HCT116 (cell line): ENCODE data around the gene SHANK2. TPM values are rescaled to one million over a fixed set of nuclear protein-coding genes. Genes with fewer than 3 reads are reported as not detected.

ENCODE experiments used
- ATAC-seq: fragments of 200-7000 bp; cut with Tn5 transposase; 2 replicates; pipeline ENCODE4 v1.9.1; 2020; ENCODE audit warnings: mild to moderate bottlenecking, moderate library complexity
- BruUV-seq: library from RNA; stranded (reverse); fragments of 400-500 nt; replicated peaks from 2 replicates; lab custom pipeline; 2021; lab: Mats Ljungman, UMichigan
- CTCF ChIA-PET: fragments of 300-600 bp; sonication (Branson Sonifier 250); formaldehyde crosslinking; loops from one replicate; lab custom pipeline; 2021; ENCODE audit warnings: antibody characterized with exemption; lab: Charles Lee
- POLR2A ChIA-PET: fragments of 300-600, 350-600 bp; sonication (Branson Sonifier 250); formaldehyde crosslinking; loops from one replicate; lab custom pipeline; 2021; ENCODE audit warnings: antibody characterized with exemption; lab: Charles Lee
- RAD21 ChIA-PET, 2 experiments: fragments of 300-600 bp; sonication (Branson Sonifier 250); formaldehyde crosslinking; loops; one replicate each; lab custom pipeline; 2023; ENCODE audit warnings: low total read pairs in 2 of 2; ENCODE audit not compliant: uncharacterized antibody in 2 of 2, unreplicated experiment in 2 of 2, low non-redundant PET in 1 of 2; lab: Charles Lee
- DNase-seq: peaks from one replicate; pipeline ENCODE4 v3.0.0-alpha.2; 2010; ENCODE audit warnings: low read depth, low spot score
- H2AFZ ChIP-seq: fragments of 200-600 bp; shearing (Covaris generic), sonication (generic); 2 replicates; pipeline ENCODE4 v1.6.1; 2017; ENCODE audit warnings: low read depth, mixed run types, mixed read lengths, antibody characterized with exemption, low read length; ENCODE audit not compliant: poor library complexity, severe bottlenecking
- H3K27ac ChIP-seq: 2 replicates; pipeline ENCODE4 v1.5.1; 2012; ENCODE audit warnings: low read depth, low read length
- H3K27me3 ChIP-seq: fragments of 200-600 bp; sonication (generic); 2 replicates; pipeline ENCODE4 v1.6.1; 2016; ENCODE audit warnings: mixed run types, low read length, mixed read lengths; ENCODE audit not compliant: insufficient read depth
- H3K36me3 ChIP-seq, 2 experiments: fragments of 200-500 bp in 1 of 2; fragments of 200-600 bp in 1 of 2; sonication (Bioruptor generic) in 1 of 2; sonication (generic) in 1 of 2; 2 replicates each; pipeline versions ENCODE4 v1.5.1 to v1.6.1; 2014 to 2016; ENCODE audit warnings: low read length in 2 of 2, inconsistent platforms in 1 of 2, mixed read lengths in 1 of 2, mixed run types in 1 of 2; ENCODE audit not compliant: insufficient read depth in 2 of 2, control insufficient read depth in 1 of 2
- H3K4me1 ChIP-seq, 2 experiments: fragments of 200-600 bp in 1 of 2; sonication (generic) in 1 of 2; 2 replicates each; pipeline versions ENCODE4 v1.5.1 to v1.6.1; 2012 to 2017; ENCODE audit warnings: low read length in 2 of 2, inconsistent platforms in 1 of 2, mild to moderate bottlenecking in 1 of 2, mixed read lengths in 1 of 2, mixed run types in 1 of 2, moderate library complexity in 1 of 2; ENCODE audit not compliant: insufficient read depth in 2 of 2, control insufficient read depth in 1 of 2
- H3K4me2 ChIP-seq: fragments of 200-600 bp; sonication (generic); 2 replicates; pipeline ENCODE4 v1.6.1; 2017; ENCODE audit warnings: mixed run types, low read length, mixed read lengths
- H3K4me3 ChIP-seq, 2 experiments: fragments of 200-600 bp in 1 of 2; sonication (generic) in 1 of 2; replicated peaks in 1 of 2; 2 replicates each; pipeline ENCODE4 v1.5.1; 2011 to 2016; ENCODE audit warnings: low read length in 2 of 2, control low read depth in 1 of 2, low read depth in 1 of 2, mild to moderate bottlenecking in 1 of 2, mixed read lengths in 1 of 2, mixed run types in 1 of 2
- H3K79me2 ChIP-seq: fragments of 200-600 bp; sonication (generic); 2 replicates; pipeline ENCODE4 v1.6.1; 2017; ENCODE audit warnings: mild to moderate bottlenecking, mixed run types, low read length, moderate library complexity, mixed read lengths; ENCODE audit not compliant: insufficient read depth
- H3K9ac ChIP-seq: fragments of 200-600 bp; sonication (generic); 2 replicates; pipeline ENCODE4 v1.6.1; 2016; ENCODE audit warnings: low read length, mixed read lengths
- H3K9me2 ChIP-seq: fragments of 200-600 bp; sonication (generic), shearing (Covaris generic); 2 replicates; pipeline ENCODE4 v1.6.1; 2017; ENCODE audit warnings: mixed run types, mild to moderate bottlenecking, moderate library complexity; ENCODE audit not compliant: insufficient read depth
- H3K9me3 ChIP-seq, 2 experiments: fragments of 200-500 bp in 1 of 2; fragments of 200-600 bp in 1 of 2; sonication (Bioruptor generic) in 1 of 2; sonication (generic) in 1 of 2; 2 replicates each; pipeline ENCODE4 v1.6.1; 2014 to 2017; ENCODE audit warnings: low read length in 2 of 2, mixed read lengths in 2 of 2, inconsistent platforms in 1 of 2, low read depth in 1 of 2, mild to moderate bottlenecking in 1 of 2, mixed run types in 1 of 2, moderate library complexity in 1 of 2; ENCODE audit not compliant: control insufficient read depth in 1 of 2, insufficient read depth in 1 of 2
- H4K20me1 ChIP-seq: fragments of 200-600 bp; sonication (generic), shearing (Covaris generic); 2 replicates; pipeline ENCODE4 v1.6.1; 2017; ENCODE audit warnings: mixed run types, mild to moderate bottlenecking, moderate library complexity; ENCODE audit not compliant: insufficient read depth
- CBX3 ChIP-seq: IDR thresholded peaks from 2 replicates; pipeline ENCODE4 v1.6.1; 2012; ENCODE audit warnings: low read depth
- EGR1 ChIP-seq: IDR thresholded peaks from 2 replicates; pipeline ENCODE4 v1.6.1; 2012; ENCODE audit warnings: low read depth
- EZH2 ChIP-seq: fragments of 200-600 bp; sonication (generic); IDR thresholded peaks from 2 replicates; pipeline ENCODE4 v1.6.1; 2017; ENCODE audit warnings: antibody characterized with exemption, mixed run types
- EZH2phosphoT487 ChIP-seq: fragments of 200-600 bp; IDR thresholded peaks from 2 replicates; pipeline ENCODE4 v1.6.1; 2018; ENCODE audit warnings: antibody characterized with exemption, borderline replicate concordance
- JUND ChIP-seq: IDR thresholded peaks from 2 replicates; pipeline ENCODE4 v1.6.1; 2012
- POLR2A ChIP-seq: IDR thresholded peaks from 2 replicates; pipeline ENCODE4 v1.7.0; 2011; ENCODE audit warnings: borderline replicate concordance; ENCODE audit not compliant: insufficient read depth, insufficient read length; ENCODE audit errors: extremely low read depth
- POLR2AphosphoS5 ChIP-seq: IDR thresholded peaks from 2 replicates; pipeline ENCODE4 v1.6.1; 2011; ENCODE audit warnings: mild to moderate bottlenecking, low read depth, low read length, moderate library complexity
- RAD21 ChIP-seq: IDR thresholded peaks from 2 replicates; pipeline ENCODE4 v1.6.1; 2012; ENCODE audit warnings: low read depth, mild to moderate bottlenecking
- SRF ChIP-seq: IDR thresholded peaks from 2 replicates; pipeline ENCODE4 v1.6.1; 2012; ENCODE audit warnings: low read depth
- TCF7L2 ChIP-seq: IDR thresholded peaks from 2 replicates; pipeline ENCODE4 v1.7.0; 2011; ENCODE audit warnings: borderline replicate concordance, inconsistent platforms; ENCODE audit not compliant: insufficient read depth, insufficient read length; ENCODE audit errors: extremely low read depth
- YY1 ChIP-seq: IDR thresholded peaks from 2 replicates; pipeline ENCODE4 v1.6.1; 2011; ENCODE audit warnings: low read length, low read depth, moderate library complexity, mild to moderate bottlenecking; ENCODE audit not compliant: insufficient replicate concordance; ENCODE audit errors: extremely low read depth
- intact Hi-C: fragments of 100-400 bp; cut with micrococcal nuclease; formaldehyde crosslinking; loops from 2 replicates; pipeline ENCODE4 v1.10.0; 2022
- total RNA-seq: library from RNA; stranded (reverse); gene quantifications from one replicate; pipeline ENCODE4 v1.2.1, GENCODE V29; 2021; ENCODE audit not compliant: unreplicated experiment
- TF ChIP-seq, protein P1 (sequence below), 3 experiments: fragments of 200-600 bp in 1 of 3; sonication (generic) in 1 of 3; IDR thresholded peaks in 2 of 3; conservative IDR thresholded peaks in 1 of 3; 2 replicates each; pipeline ENCODE4 v1.5.1; 2012 to 2017; ENCODE audit warnings: low read depth in 2 of 3, low read length in 2 of 3, antibody characterized with exemption in 1 of 3, borderline replicate concordance in 1 of 3, control low read depth in 1 of 3, mild to moderate bottlenecking in 1 of 3, mixed read lengths in 1 of 3, mixed run types in 1 of 3, moderate library complexity in 1 of 3; ENCODE audit not compliant: insufficient read depth in 1 of 3
- TF ChIP-seq, protein P2 (sequence below): IDR thresholded peaks from 2 replicates; pipeline ENCODE4 v1.6.1; 2012
- TF ChIP-seq, protein P3 (sequence below): IDR thresholded peaks from 2 replicates; pipeline ENCODE4 v1.6.1; 2011; ENCODE audit warnings: mild to moderate bottlenecking, low read length, moderate library complexity; ENCODE audit not compliant: insufficient replicate concordance; ENCODE audit errors: extremely low read depth
- TF ChIP-seq, protein P4 (sequence below): IDR thresholded peaks from 2 replicates; pipeline ENCODE4 v1.6.1; 2012

The SHANK2 gene
- total RNA-seq, 1 experiment from 2014 or later: 16.9 TPM

GRCh38 chr11:71240061-71240690, 12.2 kb downstream of the SHANK2 start:
- Histone ChIP-seq H3K36me3 (no peaks in the 10 kb centered on the region; a peak in 1 of 4 replicates), H3K4me2 (no peak overlapping the region), H3K27me3 (no peaks in the 10 kb centered on the region), H3K27ac (no peak overlapping the region), H3K9me3 (no peaks in the 10 kb centered on the region), H3K4me1 (no peaks in the 10 kb centered on the region), H3K9me2 (no peaks in the 10 kb centered on the region), H3K79me2 (no peaks in the 10 kb centered on the region), H3K9ac (no peak overlapping the region), H4K20me1 (no peaks in the 10 kb centered on the region), H3K4me3 (no peak overlapping the region), H2AFZ (no peak overlapping the region)
- TF ChIP-seq, protein P1, sequence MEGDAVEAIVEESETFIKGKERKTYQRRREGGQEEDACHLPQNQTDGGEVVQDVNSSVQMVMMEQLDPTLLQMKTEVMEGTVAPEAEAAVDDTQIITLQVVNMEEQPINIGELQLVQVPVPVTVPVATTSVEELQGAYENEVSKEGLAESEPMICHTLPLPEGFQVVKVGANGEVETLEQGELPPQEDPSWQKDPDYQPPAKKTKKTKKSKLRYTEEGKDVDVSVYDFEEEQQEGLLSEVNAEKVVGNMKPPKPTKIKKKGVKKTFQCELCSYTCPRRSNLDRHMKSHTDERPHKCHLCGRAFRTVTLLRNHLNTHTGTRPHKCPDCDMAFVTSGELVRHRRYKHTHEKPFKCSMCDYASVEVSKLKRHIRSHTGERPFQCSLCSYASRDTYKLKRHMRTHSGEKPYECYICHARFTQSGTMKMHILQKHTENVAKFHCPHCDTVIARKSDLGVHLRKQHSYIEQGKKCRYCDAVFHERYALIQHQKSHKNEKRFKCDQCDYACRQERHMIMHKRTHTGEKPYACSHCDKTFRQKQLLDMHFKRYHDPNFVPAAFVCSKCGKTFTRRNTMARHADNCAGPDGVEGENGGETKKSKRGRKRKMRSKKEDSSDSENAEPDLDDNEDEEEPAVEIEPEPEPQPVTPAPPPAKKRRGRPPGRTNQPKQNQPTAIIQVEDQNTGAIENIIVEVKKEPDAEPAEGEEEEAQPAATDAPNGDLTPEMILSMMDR (IDR thresholded peaks at IDR 0.05 in 2 of 3, conservative IDR thresholded peaks at IDR 0.05 in 1 of 3; ENCODE audit: borderline replicate concordance in 1 of 3, insufficient read depth in 1 of 3, low read depth in 2 of 3, low read length in 2 of 3): no peak
- TF ChIP-seq, protein P2, sequence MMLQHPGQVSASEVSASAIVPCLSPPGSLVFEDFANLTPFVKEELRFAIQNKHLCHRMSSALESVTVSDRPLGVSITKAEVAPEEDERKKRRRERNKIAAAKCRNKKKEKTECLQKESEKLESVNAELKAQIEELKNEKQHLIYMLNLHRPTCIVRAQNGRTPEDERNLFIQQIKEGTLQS: no peak
- no peak for TF ChIP-seq EZH2phosphoT487
- TF ChIP-seq RAD21: no peak
- TF ChIP-seq SRF: no peak
- TF ChIP-seq POLR2A: no peak
- no peak for TF ChIP-seq EGR1
- ATAC-seq: no peak
- RAD21 ChIA-PET: no interaction called here
- no peak for DNase-seq
- BruUV-seq: no TSS peak
- POLR2A ChIA-PET: no interaction called here
- intact Hi-C loops: no loop called here
- CTCF ChIA-PET: no interaction called here

GRCh38 chr11:71239581-71239980, 12.8 kb downstream of the SHANK2 start:
- no TSS peak for BruUV-seq
- H3K9me2 ChIP-seq: no peaks in the 10 kb centered on the region
- H3K9ac ChIP-seq: no peak overlapping the region
- no peaks in the 10 kb centered on the region; a peak in 1 of 4 replicates for H3K36me3 ChIP-seq
- H2AFZ ChIP-seq: no peak overlapping the region
- no peak overlapping the region for H3K4me2 ChIP-seq
- TF ChIP-seq, protein P3, sequence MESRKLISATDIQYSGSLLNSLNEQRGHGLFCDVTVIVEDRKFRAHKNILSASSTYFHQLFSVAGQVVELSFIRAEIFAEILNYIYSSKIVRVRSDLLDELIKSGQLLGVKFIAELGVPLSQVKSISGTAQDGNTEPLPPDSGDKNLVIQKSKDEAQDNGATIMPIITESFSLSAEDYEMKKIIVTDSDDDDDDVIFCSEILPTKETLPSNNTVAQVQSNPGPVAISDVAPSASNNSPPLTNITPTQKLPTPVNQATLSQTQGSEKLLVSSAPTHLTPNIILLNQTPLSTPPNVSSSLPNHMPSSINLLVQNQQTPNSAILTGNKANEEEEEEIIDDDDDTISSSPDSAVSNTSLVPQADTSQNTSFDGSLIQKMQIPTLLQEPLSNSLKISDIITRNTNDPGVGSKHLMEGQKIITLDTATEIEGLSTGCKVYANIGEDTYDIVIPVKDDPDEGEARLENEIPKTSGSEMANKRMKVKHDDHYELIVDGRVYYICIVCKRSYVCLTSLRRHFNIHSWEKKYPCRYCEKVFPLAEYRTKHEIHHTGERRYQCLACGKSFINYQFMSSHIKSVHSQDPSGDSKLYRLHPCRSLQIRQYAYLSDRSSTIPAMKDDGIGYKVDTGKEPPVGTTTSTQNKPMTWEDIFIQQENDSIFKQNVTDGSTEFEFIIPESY: no peak
- no peak for TF ChIP-seq YY1
- no peak for TF ChIP-seq POLR2A
- TF ChIP-seq, protein P4, sequence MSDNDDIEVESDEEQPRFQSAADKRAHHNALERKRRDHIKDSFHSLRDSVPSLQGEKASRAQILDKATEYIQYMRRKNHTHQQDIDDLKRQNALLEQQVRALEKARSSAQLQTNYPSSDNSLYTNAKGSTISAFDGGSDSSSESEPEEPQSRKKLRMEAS: no peak
- TF ChIP-seq SRF: no peak
- TF ChIP-seq, protein P2: no peak
- no peak for TF ChIP-seq EZH2phosphoT487
- TF ChIP-seq JUND: no peak
- TF ChIP-seq POLR2AphosphoS5: no peak
- no peak for TF ChIP-seq EGR1
- TF ChIP-seq EZH2: no peak
- no peak for TF ChIP-seq TCF7L2
- TF ChIP-seq CBX3: no peak
- ATAC-seq (no peak), DNase-seq (no peak)
- H3K27me3 ChIP-seq: no peaks in the 10 kb centered on the region
- no peak overlapping the region for H3K4me3 ChIP-seq
- ChIA-PET POLR2A (no interaction called here), RAD21 (no interaction called here), CTCF (no interaction called here)
- H3K79me2 ChIP-seq: no peaks in the 10 kb centered on the region
- H3K4me1 ChIP-seq: no peaks in the 10 kb centered on the region
- no peaks in the 10 kb centered on the region for H3K9me3 ChIP-seq
- intact Hi-C loops: no loop called here
- no peaks in the 10 kb centered on the region for H4K20me1 ChIP-seq
- no peak overlapping the region for H3K27ac ChIP-seq
